Skin of body (tissue), 2 donors: ENCODE results near the gene DMXL2. TPM values are rescaled to one million over a fixed set of nuclear protein-coding genes. Genes with fewer than 3 reads are reported as not detected.
"Not testable (repeated sequence)": the region's sequence is repeated elsewhere in the genome, so short reads cannot be mapped to it uniquely, and the experiment has no call there.

Experiments
- DNase-seq: peaks from one replicate; lab custom pipeline; 2025; lab: John Stamatoyannopoulos, UW
- total RNA-seq: library from RNA; depleted of rRNA; stranded (reverse); fragments of >200 nt; gene quantifications from one replicate; pipeline ENCODE4 v1.2.3, GENCODE V29; 2014

DMXL2 gene
- total RNA-seq, 1 donor from 2014 or later: 35.5 TPM

DNA sequence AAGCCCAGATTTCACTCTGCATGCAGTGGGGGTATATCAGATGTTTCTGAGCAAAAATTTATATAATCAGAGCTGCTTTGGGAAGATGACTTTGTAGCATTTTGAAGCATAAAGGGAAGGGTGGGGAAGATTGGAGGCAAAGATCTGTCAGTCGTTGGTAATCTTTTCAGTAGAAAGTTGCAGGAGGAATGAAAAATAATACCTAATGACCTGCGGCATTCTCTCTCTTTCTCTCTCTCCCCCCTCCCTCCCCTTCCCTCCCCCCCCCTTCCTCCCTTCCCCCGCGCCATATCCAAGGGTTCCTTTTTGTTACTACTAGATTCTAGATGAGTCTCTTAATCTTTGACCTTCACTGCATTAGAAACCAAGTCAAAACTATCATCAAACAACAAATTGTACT, 1.5 kb upstream of the DMXL2 start:
- no peak for DNase-seq

DNA sequence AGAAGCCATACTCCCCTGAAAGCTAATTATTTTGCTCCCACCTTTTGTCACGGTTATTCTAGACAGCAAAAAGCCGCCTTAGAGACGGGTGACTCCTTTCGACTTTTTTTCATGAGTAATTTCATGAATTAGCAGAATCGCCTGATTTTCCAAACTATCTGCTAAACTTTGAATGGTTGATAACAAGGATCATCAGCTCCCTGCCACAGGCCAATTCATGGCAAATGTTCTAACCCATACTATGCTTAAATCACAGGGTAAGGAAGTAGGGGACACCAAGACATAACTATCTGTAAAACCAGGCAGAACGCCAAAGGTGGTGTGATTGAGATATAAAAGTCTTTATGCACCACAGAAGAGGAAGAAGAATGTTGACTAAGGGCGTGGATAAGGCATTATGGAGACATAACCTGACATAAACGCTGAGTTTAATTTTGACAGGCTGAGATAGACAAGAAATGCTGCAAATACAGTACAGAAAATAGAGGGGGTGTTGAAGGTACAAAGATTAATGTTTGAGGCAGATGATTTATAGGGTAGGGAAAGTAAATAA, 891 bp upstream of the DMXL2 start:
- DNase-seq: no peak

DNA sequence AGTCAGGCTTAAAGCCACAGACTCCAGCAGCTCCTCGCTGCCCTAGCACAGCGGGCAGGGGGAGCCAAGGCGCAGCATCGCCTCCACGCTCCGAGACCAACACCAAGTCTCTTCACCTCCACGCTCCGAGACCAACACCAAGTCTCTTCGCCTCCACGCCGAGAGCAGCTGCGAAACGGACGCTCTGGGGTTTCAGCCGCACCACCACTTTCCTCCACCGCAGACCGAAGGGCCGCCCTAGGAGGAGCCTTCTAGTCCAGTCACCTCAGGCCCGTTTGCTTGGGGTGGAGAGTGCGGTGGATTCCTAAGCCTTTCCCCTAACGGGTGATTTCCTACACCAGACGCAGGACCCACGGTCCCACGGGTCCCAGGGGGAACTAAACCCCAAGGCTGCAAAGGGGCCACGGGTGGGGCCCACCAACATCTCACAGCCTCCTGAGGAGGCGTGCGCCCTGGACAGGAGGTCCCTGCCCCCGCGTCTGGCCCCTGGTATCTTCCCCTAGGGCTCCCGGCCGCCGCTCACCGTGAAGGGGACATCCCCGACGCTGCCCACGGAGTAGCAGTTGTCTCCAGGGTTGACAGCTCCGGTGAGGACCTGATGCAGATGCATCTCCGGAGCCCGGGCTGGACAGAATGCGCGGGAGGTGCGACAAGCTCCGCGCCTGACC, 501 bp downstream of the DMXL2 start:
- no peak for DNase-seq

DNA sequence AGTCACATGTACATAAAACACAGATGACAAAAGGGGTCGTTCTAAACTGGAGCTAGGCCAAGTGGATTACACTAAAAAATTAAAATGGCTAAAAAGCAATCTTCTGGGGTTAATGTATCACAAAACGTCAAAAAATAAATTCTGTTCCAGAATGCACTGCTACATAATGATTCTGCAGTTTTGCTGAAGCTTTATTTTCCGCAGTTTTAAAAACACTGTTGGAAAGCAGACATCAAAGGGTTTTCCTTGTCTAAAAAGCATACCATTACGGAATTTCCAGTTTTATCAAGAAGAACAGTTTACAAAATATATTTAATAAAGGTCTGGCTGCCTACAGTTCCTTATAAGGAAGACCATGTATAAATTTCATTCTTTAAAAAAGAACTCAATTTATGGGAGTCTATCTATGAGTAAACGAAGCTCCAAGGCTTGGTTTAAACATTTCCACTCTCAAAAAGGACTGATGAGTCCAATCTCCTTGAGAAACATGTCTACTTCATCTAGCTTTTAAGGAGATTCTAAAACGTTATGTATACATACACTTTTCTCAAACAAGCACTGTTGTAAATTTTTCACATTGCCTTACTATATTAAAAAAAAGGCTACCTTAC, 1.3 kb downstream of the DMXL2 start:
- DNase-seq: peak; percentile 2

DNA sequence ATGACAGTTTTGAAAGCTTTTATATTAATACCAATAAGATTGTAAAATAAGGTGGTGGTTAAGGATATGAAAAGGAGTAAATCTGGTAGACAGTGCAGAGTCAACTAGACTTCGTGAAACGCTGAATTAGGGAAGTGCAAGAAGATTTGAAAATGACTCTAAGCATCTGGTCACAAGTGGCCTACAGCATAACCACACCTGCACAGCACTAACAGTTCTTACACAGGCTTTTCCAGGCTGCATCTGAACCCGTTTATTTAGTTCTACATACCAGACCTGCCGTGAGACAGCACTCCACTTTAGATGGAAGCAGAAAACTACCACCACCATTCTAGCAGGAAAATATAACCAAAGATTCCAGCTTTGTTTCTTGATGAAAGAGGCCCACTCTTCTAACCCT, 1.9 kb downstream of the DMXL2 start:
- DNase-seq: no peak

DNA sequence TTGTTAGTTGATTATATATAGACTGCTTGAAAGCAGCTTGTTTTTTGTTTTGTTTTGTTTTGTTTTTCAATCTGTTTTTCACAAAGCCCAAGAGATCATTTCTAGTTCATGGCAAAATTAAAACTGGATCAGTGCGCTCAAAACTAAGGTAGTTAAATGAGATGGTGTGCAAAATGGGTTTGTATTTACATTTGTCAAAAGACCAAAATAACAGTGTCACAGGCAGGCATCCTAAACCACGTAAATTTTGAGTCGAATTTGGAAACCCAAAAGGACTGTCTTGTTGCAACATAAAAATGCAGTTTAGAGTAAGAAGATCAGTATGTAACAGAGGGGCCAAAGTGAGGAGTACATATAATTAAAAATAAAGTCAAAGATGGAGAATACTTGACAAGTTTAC, 2.4 kb downstream of the DMXL2 start:
- no peak for DNase-seq

DNA sequence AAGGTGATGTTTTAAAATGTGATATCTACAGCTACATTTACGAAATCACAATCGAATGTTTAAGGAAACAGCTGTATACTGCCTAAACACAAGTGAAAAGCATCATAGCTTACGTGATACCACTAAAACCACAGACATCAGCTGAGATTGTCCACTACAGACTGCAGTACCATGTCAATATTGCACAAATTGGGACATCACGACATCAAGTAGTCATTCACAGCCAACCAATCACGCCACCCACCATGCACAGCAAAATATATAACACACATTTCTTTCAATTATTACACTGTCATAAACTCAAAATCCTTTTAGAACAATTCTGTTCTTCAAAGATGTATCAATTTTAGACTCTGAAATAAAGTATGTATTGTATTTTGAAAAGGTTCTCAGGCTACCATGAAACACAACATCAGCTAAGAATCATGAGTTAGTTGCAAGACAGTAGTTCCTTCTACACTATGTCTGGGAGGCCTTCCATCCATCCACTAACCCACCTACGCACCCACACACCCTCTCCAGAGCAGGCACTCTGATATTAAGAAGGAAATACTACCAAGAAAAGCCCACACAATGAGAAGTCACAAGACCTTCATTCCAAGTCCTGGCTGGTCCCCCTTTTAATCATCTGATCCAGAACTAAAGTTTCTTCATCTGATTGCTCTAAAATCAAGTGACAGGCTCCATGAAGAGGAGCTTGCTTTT, 3.1 kb downstream of the DMXL2 start:
- DNase-seq: no peak

DNA sequence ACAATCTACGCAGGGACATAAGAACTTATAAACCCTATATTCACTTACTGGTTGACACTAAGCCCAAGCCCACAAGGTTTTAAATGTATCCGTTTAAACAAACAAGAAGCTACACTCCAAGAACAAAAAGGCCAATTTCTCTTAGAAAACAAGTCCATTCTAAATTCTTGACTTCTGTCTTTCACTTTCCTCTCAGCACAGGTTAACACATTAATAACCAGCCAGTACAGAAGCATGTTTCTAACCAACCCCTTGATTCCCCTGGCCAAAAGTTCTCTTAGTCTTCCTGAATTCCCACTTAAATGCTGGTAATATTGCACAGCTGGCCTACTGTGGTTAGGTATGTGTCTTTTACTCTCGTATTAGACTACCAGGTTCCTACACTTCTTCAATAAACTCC, 4.7 kb downstream of the DMXL2 start:
- DNase-seq: no peak

DNA sequence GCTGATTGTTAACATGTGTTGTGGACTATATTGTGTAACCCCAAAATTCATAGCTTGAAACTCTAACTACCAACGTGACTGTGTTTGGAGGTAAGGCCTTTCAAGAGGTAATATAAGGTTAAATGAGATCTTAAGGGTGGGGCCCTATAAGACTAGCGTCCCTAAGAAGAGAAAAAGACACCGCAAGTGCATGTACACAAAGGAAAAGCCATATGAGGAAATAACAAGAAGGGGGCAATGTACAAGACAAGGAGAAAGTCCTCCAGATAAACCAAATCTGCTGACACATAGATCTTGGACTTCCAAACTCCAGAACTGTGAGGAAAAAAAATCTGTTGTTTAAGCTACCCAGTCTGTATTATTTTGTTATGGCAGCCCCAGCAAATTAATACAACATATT, 8.6 kb downstream of the DMXL2 start:
- no peak for DNase-seq

DNA sequence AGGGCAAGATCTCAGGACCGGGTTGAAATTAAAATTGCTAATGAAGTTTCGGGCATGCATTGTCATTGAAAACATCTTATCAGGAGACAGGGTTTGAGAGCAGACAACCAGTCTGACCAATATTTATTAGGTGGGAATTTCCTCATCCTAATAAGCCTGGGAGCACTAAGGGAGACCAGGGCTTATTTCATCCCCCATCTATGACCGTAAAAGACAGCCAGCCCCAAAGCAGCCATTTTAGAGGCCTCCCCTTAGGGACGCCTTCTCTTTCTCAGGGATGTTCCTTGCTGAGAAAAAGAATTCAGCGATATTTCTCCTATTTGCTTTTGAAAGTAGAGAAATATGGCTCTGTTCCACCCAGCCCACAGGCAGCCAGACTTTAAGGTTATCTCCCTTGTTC, 9.9 kb downstream of the DMXL2 start:
- not testable (repeated sequence) for DNase-seq

DNA sequence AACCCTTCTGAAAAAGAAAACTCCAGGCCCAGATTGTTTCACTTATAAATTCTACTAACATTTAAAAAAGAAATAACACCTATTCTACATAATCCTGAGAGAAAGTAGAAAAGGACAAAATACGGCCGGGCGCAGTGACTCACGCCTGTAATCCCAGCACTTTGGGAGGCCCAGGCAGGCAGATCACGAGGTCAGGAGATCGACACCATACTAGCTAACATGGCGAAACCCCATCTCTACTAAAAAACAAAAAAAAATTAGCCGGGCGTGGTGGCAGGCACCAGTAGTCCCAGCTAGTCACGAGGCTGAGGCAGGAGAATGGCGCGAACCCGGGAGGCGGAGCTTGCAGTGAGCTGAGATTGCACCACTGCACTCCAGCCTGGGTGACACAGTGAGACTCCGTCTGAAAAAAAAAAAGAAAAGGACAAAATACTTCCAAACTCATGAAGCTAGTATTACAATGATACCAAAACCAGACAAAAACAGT, 19.1 kb downstream of the DMXL2 start:
- DNase-seq: not testable (repeated sequence)

DNA sequence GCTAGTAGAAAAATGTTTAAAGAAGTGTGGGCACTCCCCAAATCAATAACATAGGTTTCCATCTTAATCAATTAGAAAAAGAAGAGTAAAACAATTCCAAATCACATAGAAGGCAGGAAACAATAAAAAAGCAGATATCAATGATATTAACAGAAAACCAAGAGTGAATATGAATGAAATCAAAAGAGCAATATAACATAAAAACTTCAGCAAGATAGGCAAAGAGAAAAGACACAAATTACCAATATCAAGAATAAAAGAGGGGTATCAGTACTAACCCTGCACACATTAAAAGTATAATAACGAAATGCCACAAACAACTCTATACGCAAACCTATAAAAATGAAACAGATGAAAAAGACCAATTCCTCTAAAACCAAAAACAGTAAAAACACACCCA, 19.6 kb downstream of the DMXL2 start:
- no peak for DNase-seq

DNA sequence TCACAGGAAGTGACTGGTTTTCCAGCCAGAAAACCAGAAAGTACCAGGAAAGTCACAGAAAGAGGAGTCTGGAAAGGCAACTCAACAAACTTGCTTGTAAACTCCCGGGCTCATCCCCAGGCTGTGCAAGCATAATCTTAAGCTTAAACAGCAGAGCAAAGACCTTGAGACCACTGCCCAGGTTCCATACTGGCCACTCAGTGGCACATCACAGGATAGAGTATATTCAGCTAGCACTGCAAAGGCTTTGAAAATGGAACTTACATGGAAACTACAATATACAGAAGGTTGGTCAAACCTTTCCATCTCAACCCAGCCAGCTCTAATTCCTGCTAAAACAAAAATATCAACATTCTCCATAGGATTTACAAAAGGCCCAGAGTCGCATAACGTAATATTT, 20.1 kb downstream of the DMXL2 start:
- DNase-seq: no peak

DNA sequence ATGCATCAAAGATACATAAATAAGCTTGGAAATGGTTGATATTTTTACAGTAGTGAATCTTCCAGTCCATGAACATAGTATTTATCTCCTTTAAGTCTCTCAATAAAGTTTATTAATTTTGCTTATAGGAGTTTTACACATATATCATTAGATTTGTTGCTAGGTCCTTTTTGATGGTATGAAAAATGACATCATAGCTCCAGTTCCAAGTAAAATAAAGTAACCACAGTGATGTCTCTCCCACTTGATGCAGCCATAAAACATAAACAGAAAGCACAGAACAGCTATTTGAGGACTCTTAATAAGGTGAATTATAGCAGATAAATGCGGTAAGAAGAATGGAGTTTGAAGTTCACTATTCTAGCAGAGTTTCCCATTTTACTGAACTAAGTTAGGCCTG, 20.8 kb downstream of the DMXL2 start:
- DNase-seq: no peak

DNA sequence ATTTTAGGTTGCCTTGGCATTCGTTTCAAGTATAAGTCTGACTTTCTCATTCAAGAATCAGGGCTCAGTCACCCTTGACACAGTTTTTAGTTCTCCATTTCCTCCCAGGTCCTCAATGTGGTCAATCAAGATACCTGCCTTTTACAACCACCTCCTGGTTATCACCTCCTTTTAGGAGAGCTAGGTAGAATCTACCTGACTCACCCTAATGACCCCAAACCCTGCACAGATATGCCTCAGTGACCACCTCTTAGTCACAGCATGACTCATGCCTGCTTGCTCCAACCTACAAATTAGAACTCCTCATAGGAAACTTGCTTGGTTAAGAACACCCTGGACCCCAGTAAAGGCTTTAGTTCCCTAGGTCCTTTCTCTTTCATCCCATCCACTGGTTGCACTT, 22.5 kb downstream of the DMXL2 start:
- DNase-seq: no peak

DNA sequence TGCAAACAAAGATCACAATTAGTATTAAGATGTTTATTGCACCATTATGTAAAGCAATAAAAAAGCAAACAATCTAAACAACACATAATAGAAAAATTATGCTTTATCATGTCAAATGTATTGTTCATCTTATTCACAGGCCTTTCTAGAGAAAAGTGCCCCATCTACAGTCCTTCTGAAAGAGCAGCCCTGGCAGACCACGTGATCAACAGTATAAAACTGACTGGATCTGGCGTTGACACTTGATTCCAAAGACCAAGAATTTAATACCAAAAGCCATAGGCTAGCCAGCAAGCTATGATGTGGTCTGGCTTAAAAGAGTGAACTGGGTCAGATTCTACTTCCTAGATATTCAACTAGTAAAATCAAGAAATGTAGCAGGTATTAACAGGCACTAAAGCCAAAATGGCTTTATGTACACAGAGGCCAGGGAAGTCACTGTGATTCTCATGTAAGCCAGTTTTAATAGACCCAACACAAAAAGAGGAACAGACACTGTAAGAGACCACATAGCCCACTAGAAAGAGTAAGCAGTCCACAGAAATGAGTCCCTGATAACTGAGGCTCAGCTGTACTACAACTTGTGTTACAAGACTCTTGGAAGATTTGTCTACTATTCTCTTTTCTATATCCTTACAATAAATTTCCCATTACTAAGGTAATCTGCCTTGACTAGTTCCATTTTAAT, 32.5 kb downstream of the DMXL2 start:
- no peak for DNase-seq

DNA sequence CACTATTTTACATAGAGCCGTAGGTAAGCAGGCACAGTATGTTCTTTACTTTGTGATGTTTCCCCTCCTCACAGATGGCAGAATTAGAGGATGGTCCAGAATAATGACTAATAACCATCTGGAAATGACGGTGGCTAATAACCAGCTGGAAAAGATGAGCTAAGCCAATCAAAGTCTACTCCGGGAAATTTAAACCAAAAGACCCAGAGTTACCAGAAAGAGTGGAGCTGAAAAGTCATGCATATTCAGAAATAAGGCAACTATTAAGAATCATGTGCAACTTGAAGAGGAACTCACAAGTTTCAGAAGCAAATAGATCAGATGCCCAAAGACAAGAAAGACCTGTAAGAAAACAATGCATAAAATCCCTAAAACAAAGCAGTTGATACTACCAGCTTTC, 33.6 kb downstream of the DMXL2 start:
- DNase-seq: no peak

DNA sequence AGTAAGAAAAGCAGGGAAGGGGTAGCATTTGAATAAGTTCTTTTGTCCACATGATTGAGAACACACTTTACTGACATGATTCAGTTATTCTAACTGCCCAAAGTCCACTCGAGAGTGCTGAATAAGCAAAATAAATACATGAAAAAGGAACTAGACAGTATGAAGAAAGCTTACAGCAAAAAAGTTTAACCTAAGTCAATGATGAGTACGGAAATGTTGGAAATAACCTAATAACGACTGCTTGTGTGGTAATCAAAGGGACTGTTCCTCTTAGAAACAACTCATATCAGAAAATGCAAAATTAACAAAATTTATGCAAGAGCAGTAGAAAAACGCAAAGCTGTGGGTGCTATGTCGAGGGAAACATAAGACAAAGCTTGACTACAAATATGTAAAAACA, 36.6 kb downstream of the DMXL2 start:
- no peak for DNase-seq

DNA sequence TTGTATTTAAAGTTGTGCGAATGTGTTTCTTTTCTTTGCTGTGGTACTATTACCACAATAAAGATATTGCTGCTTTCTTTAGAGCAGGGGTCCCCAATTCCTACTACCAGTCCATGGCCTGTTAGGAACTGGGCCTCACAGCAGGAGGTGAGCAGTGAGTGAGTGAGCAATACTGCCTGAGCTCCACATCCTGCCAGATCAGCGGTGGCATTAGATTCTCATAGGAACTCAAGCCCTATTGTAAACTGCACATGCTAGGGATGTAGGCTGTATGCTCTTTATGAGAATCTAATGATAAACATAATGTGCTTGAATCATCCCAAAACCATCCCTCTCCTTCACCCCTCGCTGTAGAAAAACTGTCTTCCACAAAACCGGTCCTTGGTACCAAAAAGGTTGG, 41.6 kb downstream of the DMXL2 start:
- DNase-seq: no peak

DNA sequence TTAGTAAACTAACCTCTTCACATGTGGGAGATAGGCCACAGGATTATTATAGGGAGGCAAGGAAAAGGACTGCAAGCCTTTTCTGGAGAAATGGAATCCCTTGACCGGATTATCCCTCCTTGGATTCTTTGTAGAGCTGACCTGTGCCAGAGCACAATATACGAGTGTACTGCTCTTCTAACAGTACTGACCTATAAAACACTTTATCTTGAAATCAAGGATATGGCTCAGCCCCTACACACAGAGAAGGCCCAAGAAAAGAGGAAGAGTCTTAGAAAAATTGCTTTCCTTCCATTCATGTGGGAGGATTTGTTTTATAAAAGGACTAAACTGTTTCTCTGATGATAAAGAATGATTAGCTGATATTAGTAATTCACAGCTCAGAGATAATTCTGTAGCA, 42.2 kb downstream of the DMXL2 start:
- DNase-seq: no peak

DNA sequence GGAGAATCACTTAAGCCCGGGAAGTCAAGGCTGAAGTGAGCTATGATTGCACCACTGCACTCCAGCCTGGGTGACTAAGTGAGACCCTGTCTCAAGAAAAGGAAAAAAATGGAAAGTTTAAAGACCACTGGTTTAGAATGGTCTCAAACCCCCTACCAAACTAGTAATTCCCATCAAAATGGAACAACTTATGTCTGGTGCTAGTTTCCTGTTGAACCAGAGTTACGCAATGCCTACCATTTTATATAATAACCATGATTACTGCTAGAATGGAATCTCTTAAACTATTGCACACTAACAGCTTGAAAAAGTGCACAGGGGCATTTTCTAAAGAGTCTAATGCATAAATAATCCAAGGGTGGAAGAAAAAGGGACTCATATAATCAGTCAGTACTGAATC, 43.6 kb downstream of the DMXL2 start:
- DNase-seq: no peak
